Keratinocyte (primary cell): ENCODE measurements around the gene NLRP3.

Experiments used
- EZH2 ChIP-seq: IDR thresholded peaks from one replicate; pipeline ENCODE4 v1.6.1; 2012; ENCODE audit warnings: inconsistent platforms, mild to moderate bottlenecking, low read length, moderate library complexity
- TF ChIP-seq, protein P1 (sequence below), 3 experiments: IDR thresholded peaks in 1 of 3; conservative IDR thresholded peaks in 1 of 3; optimal IDR thresholded peaks in 1 of 3; 2 replicates in 2 of 3; 3 replicates in 1 of 3; pipeline versions ENCODE3 to v1.5.1; 2011; ENCODE audit warnings: low read length in 3 of 3, mild to moderate bottlenecking in 3 of 3, moderate library complexity in 2 of 3, control low read depth in 1 of 3, inconsistent platforms in 1 of 3; ENCODE audit not compliant: insufficient read depth in 2 of 3; ENCODE audit errors: extremely low read depth in 1 of 3

DNA sequence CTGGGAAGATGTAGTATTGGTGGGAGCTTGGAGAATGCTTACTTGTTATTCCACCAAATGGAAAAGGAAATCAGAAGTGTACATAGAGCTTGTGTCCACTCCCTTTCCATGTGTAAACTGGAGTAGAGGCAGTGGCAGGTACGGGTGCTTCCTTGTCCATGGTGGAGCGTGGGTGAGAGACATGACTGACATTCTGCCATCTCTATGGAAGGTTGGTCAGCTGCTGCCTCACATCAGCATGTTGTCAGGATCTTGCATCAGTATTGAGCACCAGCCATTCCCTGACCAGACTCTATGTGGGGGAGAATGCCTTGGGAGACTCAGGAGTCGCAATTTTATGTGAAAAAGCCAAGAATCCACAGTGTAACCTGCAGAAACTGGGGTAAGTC, 19.8 kb downstream of the NLRP3 start:
- TF ChIP-seq, protein P1, sequence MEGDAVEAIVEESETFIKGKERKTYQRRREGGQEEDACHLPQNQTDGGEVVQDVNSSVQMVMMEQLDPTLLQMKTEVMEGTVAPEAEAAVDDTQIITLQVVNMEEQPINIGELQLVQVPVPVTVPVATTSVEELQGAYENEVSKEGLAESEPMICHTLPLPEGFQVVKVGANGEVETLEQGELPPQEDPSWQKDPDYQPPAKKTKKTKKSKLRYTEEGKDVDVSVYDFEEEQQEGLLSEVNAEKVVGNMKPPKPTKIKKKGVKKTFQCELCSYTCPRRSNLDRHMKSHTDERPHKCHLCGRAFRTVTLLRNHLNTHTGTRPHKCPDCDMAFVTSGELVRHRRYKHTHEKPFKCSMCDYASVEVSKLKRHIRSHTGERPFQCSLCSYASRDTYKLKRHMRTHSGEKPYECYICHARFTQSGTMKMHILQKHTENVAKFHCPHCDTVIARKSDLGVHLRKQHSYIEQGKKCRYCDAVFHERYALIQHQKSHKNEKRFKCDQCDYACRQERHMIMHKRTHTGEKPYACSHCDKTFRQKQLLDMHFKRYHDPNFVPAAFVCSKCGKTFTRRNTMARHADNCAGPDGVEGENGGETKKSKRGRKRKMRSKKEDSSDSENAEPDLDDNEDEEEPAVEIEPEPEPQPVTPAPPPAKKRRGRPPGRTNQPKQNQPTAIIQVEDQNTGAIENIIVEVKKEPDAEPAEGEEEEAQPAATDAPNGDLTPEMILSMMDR (optimal IDR thresholded peaks at IDR 0.05 in 1 of 3, IDR thresholded peaks at IDR 0.05 in 1 of 3, conservative IDR thresholded peaks at IDR 0.05 in 1 of 3; ENCODE audit: extremely low read depth in 1 of 3, insufficient read depth in 2 of 3, low read length in 3 of 3) = no peak
- TF ChIP-seq EZH2 = no peak
